ENCODE measurements around the gene MEX3A. TPM values are rescaled to one million over a fixed set of nuclear protein-coding genes. Genes with fewer than 3 reads are reported as not detected.
"Not testable (repeated sequence)": the region's sequence is repeated elsewhere in the genome, so short reads cannot be mapped to it uniquely, and the experiment has no call there.

MEX3A gene
- total RNA-seq, 3 donors from 2014 or later, result 0.32 to 2.5 (median 0.66) TPM

- no peak for ATAC-seq
- intact Hi-C loops (cut with DNase I, micrococcal nuclease), result no loop called here
- Histone ChIP-seq H3K4me1 (ENCODE audit: low read depth) (no peaks in the 10 kb centered on the region), H3K4me3 (no peak overlapping the region), H3K36me3 (ENCODE audit: low read depth) (no peaks in the 10 kb centered on the region), H3K9me3 (no peaks in the 10 kb centered on the region)
- DNase-seq, result no peak
- TF ChIP-seq, protein P1, sequence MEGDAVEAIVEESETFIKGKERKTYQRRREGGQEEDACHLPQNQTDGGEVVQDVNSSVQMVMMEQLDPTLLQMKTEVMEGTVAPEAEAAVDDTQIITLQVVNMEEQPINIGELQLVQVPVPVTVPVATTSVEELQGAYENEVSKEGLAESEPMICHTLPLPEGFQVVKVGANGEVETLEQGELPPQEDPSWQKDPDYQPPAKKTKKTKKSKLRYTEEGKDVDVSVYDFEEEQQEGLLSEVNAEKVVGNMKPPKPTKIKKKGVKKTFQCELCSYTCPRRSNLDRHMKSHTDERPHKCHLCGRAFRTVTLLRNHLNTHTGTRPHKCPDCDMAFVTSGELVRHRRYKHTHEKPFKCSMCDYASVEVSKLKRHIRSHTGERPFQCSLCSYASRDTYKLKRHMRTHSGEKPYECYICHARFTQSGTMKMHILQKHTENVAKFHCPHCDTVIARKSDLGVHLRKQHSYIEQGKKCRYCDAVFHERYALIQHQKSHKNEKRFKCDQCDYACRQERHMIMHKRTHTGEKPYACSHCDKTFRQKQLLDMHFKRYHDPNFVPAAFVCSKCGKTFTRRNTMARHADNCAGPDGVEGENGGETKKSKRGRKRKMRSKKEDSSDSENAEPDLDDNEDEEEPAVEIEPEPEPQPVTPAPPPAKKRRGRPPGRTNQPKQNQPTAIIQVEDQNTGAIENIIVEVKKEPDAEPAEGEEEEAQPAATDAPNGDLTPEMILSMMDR (IDR thresholded peaks at IDR 0.05), result no peak
Measured at GRCh38 chr1:156075162-156075561, 7.1 kb downstream of the MEX3A start.

- no peak for DNase-seq
- Histone ChIP-seq H3K36me3 (ENCODE audit: low read depth) (no peaks in the 10 kb centered on the region), H3K9me3 (no peaks in the 10 kb centered on the region), H3K4me3 (no peak overlapping the region), H3K4me1 (ENCODE audit: low read depth) (no peaks in the 10 kb centered on the region)
- ATAC-seq, result no peak
- intact Hi-C loops (cut with DNase I, micrococcal nuclease), result no loop called here
- TF ChIP-seq, protein P1 (IDR thresholded peaks at IDR 0.05), result no peak
Measured at GRCh38 chr1:156074661-156075060, 7.6 kb downstream of the MEX3A start.

GRCh38 chr1:156073740-156074139 lies 8.5 kb downstream of the MEX3A start:
- Histone ChIP-seq H3K9me3 (no peaks in the 10 kb centered on the region), H3K4me3 (no peak overlapping the region), H3K4me1 (ENCODE audit: low read depth) (no peaks in the 10 kb centered on the region), H3K36me3 (ENCODE audit: low read depth) (no peaks in the 10 kb centered on the region)
- DNase-seq, result no peak
- no peak for ATAC-seq
- TF ChIP-seq, protein P1 (IDR thresholded peaks at IDR 0.05), result no peak
- intact Hi-C loops (cut with DNase I, micrococcal nuclease), result no loop called here

DNA sequence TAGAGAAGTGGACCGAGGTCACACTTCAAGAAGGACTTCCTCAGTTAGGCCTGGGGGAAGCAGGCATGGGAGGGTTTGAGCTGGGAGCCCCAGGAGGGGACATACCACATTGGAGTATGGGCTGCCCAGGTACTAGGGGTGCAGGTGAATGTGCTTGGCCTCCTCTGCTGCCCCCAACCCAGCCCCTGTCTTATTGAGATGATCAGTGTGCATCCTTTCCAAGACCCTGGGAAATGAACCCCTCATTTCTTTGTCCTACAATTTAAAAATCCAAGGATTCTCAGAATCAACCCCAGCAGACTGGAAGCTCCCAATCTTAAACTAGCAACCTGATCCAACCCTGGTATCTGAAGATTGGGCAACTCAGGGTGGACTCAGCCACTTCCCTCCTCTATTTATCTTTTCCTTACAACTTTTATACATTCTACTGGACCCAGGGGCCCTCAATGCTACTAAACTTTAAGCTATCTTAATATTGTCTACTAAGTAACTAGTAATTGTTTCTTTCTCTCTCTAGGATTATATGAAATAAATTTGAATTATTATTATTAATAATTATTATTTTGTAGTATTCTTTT lies 9.1 kb downstream of the MEX3A start:
- intact Hi-C loops (cut with DNase I, micrococcal nuclease), result no loop called here
- no peaks in the 10 kb centered on the region for H3K36me3 ChIP-seq (ENCODE audit: low read depth)
- TF ChIP-seq, protein P1 (IDR thresholded peaks at IDR 0.05), result no peak
- DNase-seq (no peak), ATAC-seq (no peak)
- H3K4me3 ChIP-seq, result no peak overlapping the region
- H3K9me3 ChIP-seq, result no peaks in the 10 kb centered on the region
- H3K4me1 ChIP-seq (ENCODE audit: low read depth), result no peaks in the 10 kb centered on the region

GRCh38 chr1:156072251-156072650 lies 10.0 kb downstream of the MEX3A start:
- Histone ChIP-seq H3K4me1 (ENCODE audit: low read depth) (no peaks in the 10 kb centered on the region), H3K4me3 (no peak overlapping the region), H3K9me3 (no peaks in the 10 kb centered on the region), H3K36me3 (ENCODE audit: low read depth) (no peaks in the 10 kb centered on the region)
- DNase-seq (no peak), ATAC-seq (no peak)
- TF ChIP-seq, protein P1 (IDR thresholded peaks at IDR 0.05), result no peak
- intact Hi-C loops (cut with DNase I, micrococcal nuclease), result no loop called here

GRCh38 chr1:156071332-156071816 lies 10.9 kb downstream of the MEX3A start:
- H3K4me1 ChIP-seq (ENCODE audit: low read depth); H3K36me3 ChIP-seq (ENCODE audit: low read depth); H3K4me3 ChIP-seq; H3K9me3 ChIP-seq; DNase-seq; intact Hi-C loops (cut with DNase I, micrococcal nuclease); ATAC-seq: not testable (repeated sequence)

All from mucosa of descending colon (tissue), 3 donors.